ACHN (cell line): Measurements from ENCODE around the gene THOC3.
"Not testable (repeated sequence)": the region's sequence is repeated elsewhere in the genome, so short reads cannot be mapped to it uniquely, and the experiment has no call there.

Source experiments
- DNase-seq: peaks from one replicate; pipeline ENCODE4 v3.0.0-alpha.2; 2015
- in situ Hi-C: cut with HindIII; loops from 2 replicates; pipeline ENCODE4 v1.10.0; 2017; ENCODE audit warnings: low sequenced_read_pairs, low pct_ligation_motif_present, low pct_unique_long_range_greater_than_20kb

Gene THOC3

DNA sequence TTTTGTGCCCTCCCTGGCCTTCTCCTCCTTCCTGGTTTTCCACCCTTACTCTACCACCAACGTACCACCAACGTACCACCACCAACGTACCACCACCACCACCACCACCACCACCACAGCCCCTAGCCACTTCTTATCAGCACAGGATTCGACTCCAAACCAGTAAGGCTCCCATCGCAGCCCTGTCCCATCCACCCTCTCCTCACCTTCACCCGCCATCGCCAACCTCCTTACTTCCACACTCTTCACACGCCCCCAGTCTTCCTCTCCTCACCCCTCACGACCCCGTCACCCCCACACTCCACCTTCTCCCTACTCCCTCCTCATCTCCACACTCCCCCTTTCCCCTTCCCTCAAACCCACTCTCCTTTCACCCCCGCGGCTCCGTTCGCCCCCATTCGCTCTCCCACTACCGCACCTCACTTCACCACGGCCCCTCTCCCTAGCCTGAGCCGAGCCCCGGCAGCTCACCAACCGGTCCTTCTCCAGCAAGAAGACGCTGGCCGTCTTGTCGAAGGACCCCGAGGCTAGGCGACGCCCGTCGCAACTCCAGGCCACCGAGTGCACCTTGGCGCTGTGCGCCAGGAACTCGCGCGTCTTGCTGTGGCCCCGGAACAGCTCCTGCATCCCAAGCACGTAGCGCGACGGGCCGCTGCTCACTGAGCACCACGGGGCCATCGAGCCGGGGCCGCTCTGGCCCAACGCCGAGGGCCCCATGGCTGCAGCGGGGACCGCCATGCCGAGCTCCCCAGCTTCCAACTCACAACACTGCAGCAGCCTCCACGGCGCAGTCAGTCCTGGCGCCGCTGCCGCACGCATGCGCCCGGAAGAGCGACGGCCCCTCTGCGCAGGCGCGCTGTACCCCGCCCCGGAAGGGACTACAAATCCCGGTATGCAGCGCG is at the start of gene THOC3:
TSS of gene THOC3 (minus strand) at position 845 of the 902 bp plus-strand sequence. CDS start at position 738, 107 bp downstream.
- in situ Hi-C loops, result not testable (repeated sequence)
- DNase-seq, result peak; percentile 66

DNA sequence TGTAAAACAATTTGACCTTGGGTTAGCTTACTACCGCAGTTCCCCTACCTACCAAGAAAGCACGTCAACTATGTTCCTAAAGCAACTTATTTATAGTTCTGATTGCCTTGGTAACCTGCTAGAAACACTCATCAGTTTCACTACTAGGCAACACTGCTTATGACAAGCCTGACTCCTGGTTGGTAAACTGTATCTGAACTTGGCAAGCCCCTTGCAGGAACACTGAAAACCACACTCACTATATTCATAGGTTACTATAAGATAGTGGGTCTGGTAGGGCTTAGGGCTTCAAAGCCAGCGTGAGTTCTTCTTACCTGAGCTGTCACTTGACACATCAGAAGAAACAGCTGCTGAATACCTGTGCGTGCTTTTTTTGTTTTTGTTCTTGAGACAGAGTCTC is 49.2 kb upstream of the THOC3 start:
- in situ Hi-C loops, result not testable (repeated sequence)

GRCh38 chr5:176014360-176014759 is 46.2 kb upstream of the THOC3 start:
- in situ Hi-C loops, DNase-seq: not testable (repeated sequence)

More for the DNA sequence above, 49.2 kb upstream of the THOC3 start:
- DNase-seq, result not testable (repeated sequence)

DNA sequence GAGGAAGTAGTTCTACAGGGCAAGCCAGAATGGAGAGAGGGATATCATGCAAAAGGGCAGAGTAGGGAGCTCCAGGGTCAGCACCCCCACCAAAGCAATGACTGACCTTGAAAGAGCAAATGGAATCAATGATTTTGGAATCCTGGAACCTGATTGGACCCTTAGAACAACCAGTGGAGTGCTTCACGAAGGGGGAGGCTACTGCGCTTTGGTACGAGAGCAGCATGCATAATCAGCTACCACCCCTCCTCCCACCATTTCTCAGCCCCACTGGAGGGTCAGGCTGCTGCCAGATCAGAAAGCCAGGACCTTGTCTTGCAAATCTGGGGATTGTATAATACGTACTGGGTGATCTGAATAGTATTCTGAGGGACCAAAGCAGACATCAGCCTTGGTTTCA is 43.0 kb upstream of the THOC3 start:
- DNase-seq, in situ Hi-C loops: not testable (repeated sequence)

GRCh38 chr5:176010202-176010601 is 42.1 kb upstream of the THOC3 start:
- DNase-seq, in situ Hi-C loops: not testable (repeated sequence)

GRCh38 chr5:176007220-176007619 is 39.1 kb upstream of the THOC3 start:
- DNase-seq, in situ Hi-C loops: not testable (repeated sequence)

DNA sequence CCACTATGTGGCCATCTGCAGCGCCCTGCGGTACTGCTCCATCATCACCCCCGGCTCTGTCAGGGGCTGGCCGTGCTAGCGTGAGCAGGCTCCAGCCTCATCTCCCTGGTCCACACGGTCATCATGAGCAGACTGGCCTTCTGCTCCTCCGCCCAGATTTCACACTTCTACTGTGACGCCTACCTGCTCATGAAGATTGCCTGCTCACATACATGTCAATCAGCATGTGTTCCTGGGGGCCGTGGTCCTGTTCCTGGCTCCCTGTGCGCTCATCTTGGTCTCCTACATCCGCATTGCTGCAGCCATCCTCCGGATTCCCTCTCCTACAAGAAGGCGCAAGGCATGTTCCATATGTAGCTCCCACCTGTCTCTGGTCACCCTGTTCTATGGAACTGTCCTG is 38.7 kb upstream of the THOC3 start:
- in situ Hi-C loops, DNase-seq: not testable (repeated sequence)

- DNase-seq, in situ Hi-C loops: not testable (repeated sequence)
Measured at GRCh38 chr5:175997979-175998378, 29.9 kb upstream of the THOC3 start.

DNA sequence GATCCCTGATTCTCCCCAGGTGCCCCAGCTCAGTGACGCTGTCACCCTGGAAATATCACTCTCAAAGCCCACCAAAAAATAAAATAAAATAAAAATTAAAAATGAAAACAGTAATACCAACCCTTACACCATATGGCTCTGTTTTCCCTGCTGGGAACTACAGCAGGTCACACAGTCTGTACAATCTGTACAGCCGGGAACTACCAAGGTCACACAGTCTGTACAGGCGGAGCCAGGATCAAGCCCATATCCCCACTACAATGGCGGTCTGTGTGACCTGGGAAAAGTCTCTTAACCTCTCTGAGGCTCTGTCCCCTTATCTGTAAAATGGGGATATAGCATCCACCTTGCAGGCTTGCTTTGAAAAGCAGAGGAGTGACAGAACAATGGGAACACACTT is 29.4 kb upstream of the THOC3 start:
- in situ Hi-C loops, DNase-seq: not testable (repeated sequence)

- in situ Hi-C loops, DNase-seq: not testable (repeated sequence)
Measured at GRCh38 chr5:175996791-175997190, 28.7 kb upstream of the THOC3 start.

DNA sequence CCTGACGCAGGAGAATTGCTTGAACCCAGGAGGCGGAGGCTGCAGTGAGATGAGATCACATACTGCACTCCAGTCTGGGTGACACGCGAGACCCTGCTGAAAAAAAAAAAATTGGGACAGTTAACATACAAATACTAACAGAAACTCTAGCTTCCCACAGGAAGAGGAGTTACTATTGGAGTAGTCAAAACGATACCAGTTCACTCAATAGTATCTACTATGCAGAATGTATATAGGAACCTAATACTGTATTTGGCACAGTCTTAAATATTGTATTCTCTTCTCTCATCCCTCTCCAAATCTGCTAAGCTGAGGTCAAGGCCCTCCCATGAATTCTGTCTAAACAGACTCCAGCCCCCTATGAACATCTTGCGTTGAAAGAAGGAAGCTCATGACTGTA is 27.4 kb upstream of the THOC3 start:
- DNase-seq, in situ Hi-C loops: not testable (repeated sequence)

- in situ Hi-C loops, DNase-seq: not testable (repeated sequence)
Measured at GRCh38 chr5:175979371-175979995, 11.4 kb upstream of the THOC3 start.

DNA sequence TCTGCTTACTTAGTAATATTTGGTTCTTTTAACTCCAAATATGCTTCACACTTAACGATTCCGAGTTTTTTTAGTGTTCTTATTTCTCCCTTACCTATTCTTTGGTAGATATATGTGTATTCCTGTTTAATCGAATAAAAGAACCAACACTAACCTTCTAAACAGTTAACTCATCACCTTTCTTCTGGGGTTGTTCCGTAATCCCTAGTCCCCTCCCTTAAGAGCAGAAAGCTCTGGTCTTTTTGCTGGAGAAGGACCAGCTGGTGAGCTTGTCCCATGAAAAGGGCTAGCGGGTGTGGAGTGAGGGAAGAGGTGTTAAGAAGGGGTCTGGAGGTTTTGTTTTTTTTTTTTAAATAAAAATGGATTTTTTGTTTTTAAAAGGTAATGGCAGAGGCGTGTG is 266 bp upstream of the THOC3 start:
- DNase-seq, in situ Hi-C loops: not testable (repeated sequence)

DNA sequence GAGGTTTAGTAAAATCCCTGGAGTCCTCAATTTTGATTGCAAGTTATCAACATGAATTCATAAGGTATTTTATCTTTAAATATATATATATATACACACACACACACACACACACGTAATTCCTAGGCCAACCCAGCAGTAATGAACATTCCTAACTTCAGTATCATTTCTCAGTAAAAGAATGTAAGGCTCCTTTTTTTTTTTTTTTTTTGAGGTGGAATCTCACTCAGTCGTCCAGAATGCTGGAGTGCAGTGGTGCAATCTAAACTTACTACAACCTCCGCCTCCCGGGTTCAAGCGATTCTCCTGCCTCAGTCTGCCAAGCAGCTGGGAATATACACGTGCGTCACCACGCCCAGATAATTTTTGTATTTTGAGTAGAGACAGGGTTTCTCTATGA is 5.8 kb downstream of the THOC3 start:
- DNase-seq, in situ Hi-C loops: not testable (repeated sequence)

GRCh38 chr5:175960228-175960627 is 7.9 kb downstream of the THOC3 start:
- DNase-seq, in situ Hi-C loops: not testable (repeated sequence)

DNA sequence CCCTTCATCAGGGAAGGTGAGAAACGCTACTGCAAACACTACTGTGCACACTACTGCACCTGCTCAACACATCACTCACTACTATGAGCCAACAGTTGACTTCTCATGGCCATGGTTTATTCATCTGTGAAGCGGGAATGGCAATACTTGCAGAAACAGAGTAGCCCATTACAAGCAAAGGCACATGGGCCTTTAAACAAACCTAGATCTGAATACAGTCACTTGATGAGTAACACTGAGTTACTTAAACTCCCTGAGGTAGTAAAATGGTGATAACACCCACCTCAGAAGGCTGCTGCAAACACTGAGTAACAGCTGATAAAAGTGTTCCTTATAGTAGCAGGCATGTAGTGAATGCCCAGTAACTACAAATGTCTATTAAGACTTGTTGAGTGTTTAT is 9.6 kb downstream of the THOC3 start:
- in situ Hi-C loops, DNase-seq: not testable (repeated sequence)

DNA sequence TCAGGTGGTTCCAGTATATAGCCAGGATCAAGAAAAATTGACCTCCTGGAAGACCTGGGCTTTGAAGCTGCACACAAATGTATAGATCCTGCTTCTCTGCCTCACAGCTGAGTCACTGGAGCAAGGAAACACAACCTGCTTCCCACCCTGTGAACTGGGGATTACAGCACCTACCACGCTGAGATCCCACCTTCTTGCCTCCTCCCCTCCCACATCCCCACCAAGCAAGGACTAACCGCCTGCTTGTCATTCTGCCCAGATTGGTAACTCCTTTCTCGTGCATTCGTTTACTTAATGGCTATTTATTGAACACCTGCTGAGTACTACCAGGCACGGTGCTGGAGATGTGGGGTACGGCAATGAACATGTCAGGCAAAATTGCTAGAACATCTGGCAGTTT is 14.0 kb downstream of the THOC3 start:
- DNase-seq, in situ Hi-C loops: not testable (repeated sequence)

DNA sequence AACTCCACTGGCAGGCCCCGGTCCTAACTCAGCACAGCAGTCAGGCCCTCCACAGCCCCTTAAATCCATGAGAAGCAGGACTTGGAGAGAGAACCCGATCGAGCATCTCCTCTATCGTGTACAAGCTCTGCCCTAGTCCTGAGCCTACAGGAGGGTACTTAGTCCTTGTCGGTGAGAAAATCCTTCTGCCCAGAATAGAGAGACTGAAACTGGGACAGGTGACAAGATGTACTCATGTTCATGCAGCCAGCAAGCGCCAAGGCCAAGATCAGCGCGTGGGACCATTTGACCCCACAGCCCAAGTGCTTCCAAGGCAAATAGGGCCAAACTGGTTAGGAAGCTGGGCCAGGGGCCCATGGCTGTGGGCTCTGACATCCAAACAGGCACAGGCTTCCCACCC is 15.3 kb downstream of the THOC3 start:
- in situ Hi-C loops, DNase-seq: not testable (repeated sequence)

GRCh38 chr5:175951339-175951969 is 16.7 kb downstream of the THOC3 start:
- in situ Hi-C loops, DNase-seq: not testable (repeated sequence)
